WTC11 (cell line): ENCODE measurements around the gene LETMD1. TPM values are rescaled to one million over a fixed set of nuclear protein-coding genes. Genes with fewer than 3 reads are reported as not detected.
"Not testable (repeated sequence)": the region's sequence is repeated elsewhere in the genome, so short reads cannot be mapped to it uniquely, and the experiment has no call there.

ENCODE experiments used
- ATAC-seq: fragments of 200-7000 bp; cut with Tn5 transposase; 2 replicates; pipeline ENCODE4 v1.10.0; 2021; ENCODE audit warnings: mild to moderate bottlenecking, moderate library complexity
- CTCF ChIA-PET: fragments of 300-600 bp; sonication (Branson Sonifier 250); formaldehyde crosslinking; loops from one replicate; lab custom pipeline; 2021; ENCODE audit warnings: antibody characterized with exemption; lab: Charles Lee
- POLR2A ChIA-PET: fragments of 350-600 bp; sonication (Branson Sonifier 250); formaldehyde crosslinking; loops from one replicate; lab custom pipeline; 2021; ENCODE audit warnings: antibody characterized with exemption; lab: Charles Lee
- DNase-seq: peaks from one replicate; pipeline ENCODE4 v3.0.0; 2021; ENCODE audit warnings: low spot score
- H3K27ac Mint-ChIP-seq: 2 replicates; pipeline ENCODE4 v1.8.0; 2021; ENCODE audit warnings: mixed read lengths
- H3K27me3 Mint-ChIP-seq: 2 replicates; pipeline ENCODE4 v1.8.0; 2021; ENCODE audit warnings: low read depth, mild to moderate bottlenecking, moderate library complexity, mixed read lengths
- H3K36me3 Mint-ChIP-seq: 2 replicates; pipeline ENCODE4 v1.8.0; 2021; ENCODE audit warnings: mixed read lengths
- H3K4me1 Mint-ChIP-seq: 2 replicates; pipeline ENCODE4 v1.8.0; 2022; ENCODE audit warnings: mixed read lengths
- H3K4me3 Mint-ChIP-seq: 2 replicates; pipeline ENCODE4 v1.8.0; 2021; ENCODE audit warnings: mild to moderate bottlenecking, moderate library complexity, mixed read lengths
- H3K9me3 Mint-ChIP-seq: 2 replicates; pipeline ENCODE4 v1.8.0; 2021; ENCODE audit warnings: mixed read lengths
- ARID4B ChIP-seq: sonication (generic); formaldehyde crosslinking; IDR thresholded peaks from 2 replicates; pipeline ENCODE4 v1.8.0; 2023; ENCODE audit warnings: missing genetic modification reagents, mild to moderate bottlenecking, borderline replicate concordance
- ATF2 ChIP-seq: sonication (generic); formaldehyde crosslinking; IDR thresholded peaks from 2 replicates; pipeline ENCODE4 v1.8.1; 2022; ENCODE audit warnings: low read depth, missing genetic modification reagents, borderline replicate concordance
- FOXK1 ChIP-seq: sonication (generic); formaldehyde crosslinking; IDR thresholded peaks from 2 replicates; pipeline ENCODE4 v1.8.0; 2022; ENCODE audit warnings: mild to moderate bottlenecking, moderate library complexity, missing genetic modification reagents
- GRHL2 ChIP-seq: fragments of 250-450 bp; sonication (Bioruptor Pico); IDR thresholded peaks from 2 replicates; pipeline ENCODE4 v1.8.0; 2022; ENCODE audit warnings: mild to moderate bottlenecking, moderate library complexity; ENCODE audit not compliant: insufficient replicate concordance, severe bottlenecking
- IRF2 ChIP-seq: sonication (generic); formaldehyde crosslinking; IDR thresholded peaks from 2 replicates; pipeline ENCODE4 v1.8.0; 2022; ENCODE audit warnings: low read depth, missing genetic modification reagents, borderline replicate concordance
- JAZF1 ChIP-seq: fragments of 250-450 bp; sonication (Bioruptor Pico); IDR thresholded peaks from 2 replicates; pipeline ENCODE4 v1.9.0; 2021; ENCODE audit warnings: moderate library complexity, mild to moderate bottlenecking, inconsistent platforms
- RELA ChIP-seq: sonication (generic); formaldehyde crosslinking; IDR thresholded peaks from 2 replicates; pipeline ENCODE4 v1.8.1; 2022; ENCODE audit warnings: missing genetic modification reagents, mild to moderate bottlenecking, borderline replicate concordance
- TEAD4 ChIP-seq: sonication (generic); formaldehyde crosslinking; IDR thresholded peaks from 2 replicates; pipeline ENCODE4 v1.8.0; 2022; ENCODE audit warnings: mild to moderate bottlenecking, missing genetic modification reagents
- ZBTB43 ChIP-seq: sonication (generic); formaldehyde crosslinking; IDR thresholded peaks from 2 replicates; pipeline ENCODE4 v1.8.1; 2023; ENCODE audit warnings: mild to moderate bottlenecking, missing genetic modification reagents
- ZNF121 ChIP-seq: sonication (generic); formaldehyde crosslinking; IDR thresholded peaks from 2 replicates; pipeline ENCODE4 v1.8.0; 2023; ENCODE audit warnings: missing genetic modification reagents
- ZNF423 ChIP-seq: fragments of 250-450 bp; sonication (Bioruptor Pico); IDR thresholded peaks from 2 replicates; pipeline ENCODE4 v2.1.2; 2022; ENCODE audit warnings: mild to moderate bottlenecking, moderate library complexity
- ZNF425 ChIP-seq: fragments of 250-450 bp; sonication (Bioruptor Pico); conservative IDR thresholded peaks from 2 replicates; pipeline ENCODE4 v1.9.0; 2021; ENCODE audit warnings: mild to moderate bottlenecking
- ZSCAN18 ChIP-seq: fragments of 250-450 bp; sonication (Bioruptor Pico); IDR thresholded peaks from 2 replicates; pipeline ENCODE4 v2.1.2; 2022; ENCODE audit warnings: mild to moderate bottlenecking, moderate library complexity
- total RNA-seq: library from RNA; stranded (reverse); gene quantifications from 3 replicates; pipeline ENCODE4 v1.2.3, GENCODE V29; 2021

The LETMD1 gene
- total RNA-seq, 1 experiment from 2014 or later: 43.3 TPM

- H3K27me3 Mint-ChIP-seq: no peaks in the 10 kb centered on the region
- ATAC-seq (no peak), DNase-seq (no peak)
- ChIA-PET CTCF (interaction anchor here (0.8 to 1.3 kb wide), 3 partner anchors 14 to 170 kb away, joined by 3 to 4 read pairs (median 3); partner anchors contain the start of genes SLC11A2 and TMPRSS12), POLR2A (interaction anchor here (0.7 kb wide), 1 partner anchor 1271 kb away, joined by 4 read pairs; the partner anchor contains the start of gene TMBIM6)
- no peak overlapping the region for H3K27ac Mint-ChIP-seq
- H3K36me3 Mint-ChIP-seq: peaks cover 10% of the 10 kb centered on the region
- H3K4me3 Mint-ChIP-seq: no peak overlapping the region
- no peaks in the 10 kb centered on the region for H3K9me3 Mint-ChIP-seq
- peaks cover 23% of the 10 kb centered on the region for H3K4me1 Mint-ChIP-seq
- TF ChIP-seq ATF2 (CRISPR knock-in tag) (no peak), RELA (no peak)
- TF ChIP-seq, all 79 proteins: peak for 0
These were observed 35.4 kb upstream of the LETMD1 start for GRCh38 chr12:51012570-51013236.

GRCh38 chr12:51013441-51013840 is 34.7 kb upstream of the LETMD1 start:
- H3K27me3 Mint-ChIP-seq: no peaks in the 10 kb centered on the region
- H3K9me3 Mint-ChIP-seq: no peaks in the 10 kb centered on the region
- CTCF ChIA-PET: interaction anchor here (0.8 kb wide), 1 partner anchor 13 kb away, joined by 3 read pairs; the partner anchor contains the start of gene SLC11A2
- TF ChIP-seq ZBTB43 (CRISPR knock-in tag): no peak
- H3K4me3 Mint-ChIP-seq: no peak overlapping the region
- H3K4me1 Mint-ChIP-seq: peaks cover 23% of the 10 kb centered on the region
- no peak overlapping the region for H3K27ac Mint-ChIP-seq
- no peak for DNase-seq
- H3K36me3 Mint-ChIP-seq: peaks cover 4% of the 10 kb centered on the region
- POLR2A ChIA-PET: interaction anchor here (0.7 kb wide), 1 partner anchor 1272 kb away, joined by 4 read pairs; the partner anchor contains the start of gene TMBIM6
- ATAC-seq: no peak

- H3K27ac Mint-ChIP-seq, DNase-seq, ATAC-seq, POLR2A ChIA-PET, CTCF ChIA-PET, H3K9me3 Mint-ChIP-seq, H3K36me3 Mint-ChIP-seq, H3K4me3 Mint-ChIP-seq, H3K27me3 Mint-ChIP-seq: not testable (repeated sequence)
- H3K4me1 Mint-ChIP-seq: peaks cover 14% of the 10 kb centered on the region
These were observed 33.7 kb upstream of the LETMD1 start for GRCh38 chr12:51014467-51014866.

- Mint-ChIP-seq H3K36me3 (no peaks in the 10 kb centered on the region), H3K4me3 (no peak overlapping the region), H3K9me3 (no peaks in the 10 kb centered on the region), H3K27me3 (no peaks in the 10 kb centered on the region), H3K27ac (no peak overlapping the region; the same call in 1 of the 2 replicates), H3K4me1 (peaks cover 13% of the 10 kb centered on the region)
- ATAC-seq: no peak
- DNase-seq: no peak
- TF ChIP-seq ZNF425: no peak
- CTCF ChIA-PET: no interaction called here
- POLR2A ChIA-PET: no interaction called here
These were observed 30.7 kb upstream of the LETMD1 start for GRCh38 chr12:51017452-51017851.

GRCh38 chr12:51018956-51019355 is 29.2 kb upstream of the LETMD1 start:
- DNase-seq (no peak), ATAC-seq (no peak)
- Mint-ChIP-seq H3K4me3 (no peak overlapping the region), H3K4me1 (peaks cover 8% of the 10 kb centered on the region), H3K27me3 (no peaks in the 10 kb centered on the region), H3K9me3 (no peaks in the 10 kb centered on the region), H3K36me3 (no peaks in the 10 kb centered on the region), H3K27ac (no peak overlapping the region; the same call in 1 of the 2 replicates)
- ChIA-PET POLR2A (interaction anchor here (0.7 kb wide), 1 partner anchor 241 kb away, joined by 9 read pairs; no protein-coding TSS in a partner anchor), CTCF (interaction anchor here (0.5 to 0.8 kb wide), 2 partner anchors 9 to 199 kb away, joined by 3 to 4 read pairs; partner anchors contain the start of gene POU6F1)
- TF ChIP-seq ARID4B (no peak), GRHL2 (CRISPR knock-in tag) (no peak), IRF2 (no peak), JAZF1 (CRISPR knock-in tag) (no peak), ZNF121 (CRISPR knock-in tag) (no peak), ZSCAN18 (CRISPR knock-in tag) (no peak), FOXK1 (CRISPR knock-in tag) (no peak), TEAD4 (CRISPR knock-in tag) (no peak), ZNF423 (CRISPR knock-in tag) (no peak)
